ENCODE measurements around the gene BFSP2. TPM values are rescaled to one million over a fixed set of nuclear protein-coding genes. Genes with fewer than 3 reads are reported as not detected.

BFSP2 gene
- total and polyA plus RNA-seq, 2 of the 13 experiments (the other 11 are each of a cell fraction or from before 2014, with no cell fraction given) = not detected

DNA sequence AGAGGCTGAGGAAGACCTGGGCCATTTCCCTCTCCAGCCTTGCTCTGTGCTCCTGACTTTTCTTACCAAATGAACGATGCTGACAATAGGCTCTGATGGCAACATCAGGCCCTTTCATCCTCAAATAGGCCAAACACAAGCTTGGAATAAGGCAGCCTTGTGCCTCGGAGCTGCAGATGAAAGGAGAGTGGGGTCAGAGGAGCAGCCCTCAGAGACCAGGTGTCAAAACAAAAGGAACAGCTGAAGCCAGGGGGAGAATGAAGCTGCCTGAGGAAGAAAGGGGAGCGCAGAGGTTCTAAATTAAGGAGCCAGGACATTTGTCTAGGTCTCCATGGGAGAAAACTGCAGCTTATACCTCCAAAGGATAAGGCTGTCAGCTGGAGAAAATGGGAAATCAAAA, 5.1 kb downstream of the BFSP2 start:
- intact Hi-C loops (cut with micrococcal nuclease; ENCODE audit: unreplicated experiment) = no loop called here
- Histone ChIP-seq H3K27ac (ENCODE audit: extremely low read length, insufficient read depth, low read length) (no peak overlapping the region), H3K4me1 (ENCODE audit: insufficient read depth, low read length) (no peaks in the 10 kb centered on the region), H3K36me3 (replicated peaks in 1 of 2; ENCODE audit: control insufficient read depth in 1 of 2, insufficient read depth in 2 of 2, low read length in 2 of 2) (no peaks in the 10 kb centered on the region), H3K79me2 (ENCODE audit: insufficient read depth, low read length) (no peaks in the 10 kb centered on the region), H4K20me1 (ENCODE audit: insufficient read depth, low read length) (no peaks in the 10 kb centered on the region), H3K4me3 (replicated peaks in 1 of 3; ENCODE audit: insufficient read depth in 1 of 3, low read depth in 2 of 3, low read length in 3 of 3) (no peak overlapping the region), H2AFZ (ENCODE audit: low read length) (no peak overlapping the region), H3K4me2 (ENCODE audit: low read depth, low read length) (no peak overlapping the region), H3K9me3 (ENCODE audit: low read length) (no peaks in the 10 kb centered on the region), H3K9ac (ENCODE audit: insufficient read depth, low read depth, low read length) (no peak overlapping the region), H3K27me3 (ENCODE audit: control insufficient read depth in 1 of 2, insufficient read depth in 2 of 2, low read length in 2 of 2) (peaks cover 0 to 4% of the 10 kb centered on the region in 2 experiments; a peak in 1 of 5 replicates)
- ATAC-seq = no peak
- TF ChIP-seq, protein P1, sequence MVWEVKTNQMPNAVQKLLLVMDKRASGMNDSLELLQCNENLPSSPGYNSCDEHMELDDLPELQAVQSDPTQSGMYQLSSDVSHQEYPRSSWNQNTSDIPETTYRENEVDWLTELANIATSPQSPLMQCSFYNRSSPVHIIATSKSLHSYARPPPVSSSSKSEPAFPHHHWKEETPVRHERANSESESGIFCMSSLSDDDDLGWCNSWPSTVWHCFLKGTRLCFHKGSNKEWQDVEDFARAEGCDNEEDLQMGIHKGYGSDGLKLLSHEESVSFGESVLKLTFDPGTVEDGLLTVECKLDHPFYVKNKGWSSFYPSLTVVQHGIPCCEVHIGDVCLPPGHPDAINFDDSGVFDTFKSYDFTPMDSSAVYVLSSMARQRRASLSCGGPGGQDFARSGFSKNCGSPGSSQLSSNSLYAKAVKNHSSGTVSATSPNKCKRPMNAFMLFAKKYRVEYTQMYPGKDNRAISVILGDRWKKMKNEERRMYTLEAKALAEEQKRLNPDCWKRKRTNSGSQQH (CRISPR knock-in tag; IDR thresholded peaks at IDR 0.05; ENCODE audit: low read depth) = no peak
- no peak for TF ChIP-seq ZNF232 (CRISPR knock-in tag; IDR thresholded peaks at IDR 0.05; ENCODE audit: borderline replicate concordance)
- TF ChIP-seq FOXJ3 (CRISPR knock-in tag; IDR thresholded peaks at IDR 0.05; ENCODE audit: borderline replicate concordance) = no peak
- TF ChIP-seq, protein P2, sequence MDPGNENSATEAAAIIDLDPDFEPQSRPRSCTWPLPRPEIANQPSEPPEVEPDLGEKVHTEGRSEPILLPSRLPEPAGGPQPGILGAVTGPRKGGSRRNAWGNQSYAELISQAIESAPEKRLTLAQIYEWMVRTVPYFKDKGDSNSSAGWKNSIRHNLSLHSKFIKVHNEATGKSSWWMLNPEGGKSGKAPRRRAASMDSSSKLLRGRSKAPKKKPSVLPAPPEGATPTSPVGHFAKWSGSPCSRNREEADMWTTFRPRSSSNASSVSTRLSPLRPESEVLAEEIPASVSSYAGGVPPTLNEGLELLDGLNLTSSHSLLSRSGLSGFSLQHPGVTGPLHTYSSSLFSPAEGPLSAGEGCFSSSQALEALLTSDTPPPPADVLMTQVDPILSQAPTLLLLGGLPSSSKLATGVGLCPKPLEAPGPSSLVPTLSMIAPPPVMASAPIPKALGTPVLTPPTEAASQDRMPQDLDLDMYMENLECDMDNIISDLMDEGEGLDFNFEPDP (CRISPR knock-in tag; conservative IDR thresholded peaks at IDR 0.05) = no peak
- no peak for TF ChIP-seq ZFY (CRISPR knock-in tag; IDR thresholded peaks at IDR 0.05)
- TF ChIP-seq, protein P3, sequence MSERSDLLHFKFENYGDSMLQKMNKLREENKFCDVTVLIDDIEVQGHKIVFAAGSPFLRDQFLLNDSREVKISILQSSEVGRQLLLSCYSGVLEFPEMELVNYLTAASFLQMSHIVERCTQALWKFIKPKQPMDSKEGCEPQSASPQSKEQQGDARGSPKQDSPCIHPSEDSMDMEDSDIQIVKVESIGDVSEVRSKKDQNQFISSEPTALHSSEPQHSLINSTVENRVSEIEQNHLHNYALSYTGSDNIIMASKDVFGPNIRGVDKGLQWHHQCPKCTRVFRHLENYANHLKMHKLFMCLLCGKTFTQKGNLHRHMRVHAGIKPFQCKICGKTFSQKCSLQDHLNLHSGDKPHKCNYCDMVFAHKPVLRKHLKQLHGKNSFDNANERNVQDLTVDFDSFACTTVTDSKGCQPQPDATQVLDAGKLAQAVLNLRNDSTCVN (CRISPR knock-in tag; IDR thresholded peaks at IDR 0.05; ENCODE audit: borderline replicate concordance) = no peak
- TF ChIP-seq, protein P4, sequence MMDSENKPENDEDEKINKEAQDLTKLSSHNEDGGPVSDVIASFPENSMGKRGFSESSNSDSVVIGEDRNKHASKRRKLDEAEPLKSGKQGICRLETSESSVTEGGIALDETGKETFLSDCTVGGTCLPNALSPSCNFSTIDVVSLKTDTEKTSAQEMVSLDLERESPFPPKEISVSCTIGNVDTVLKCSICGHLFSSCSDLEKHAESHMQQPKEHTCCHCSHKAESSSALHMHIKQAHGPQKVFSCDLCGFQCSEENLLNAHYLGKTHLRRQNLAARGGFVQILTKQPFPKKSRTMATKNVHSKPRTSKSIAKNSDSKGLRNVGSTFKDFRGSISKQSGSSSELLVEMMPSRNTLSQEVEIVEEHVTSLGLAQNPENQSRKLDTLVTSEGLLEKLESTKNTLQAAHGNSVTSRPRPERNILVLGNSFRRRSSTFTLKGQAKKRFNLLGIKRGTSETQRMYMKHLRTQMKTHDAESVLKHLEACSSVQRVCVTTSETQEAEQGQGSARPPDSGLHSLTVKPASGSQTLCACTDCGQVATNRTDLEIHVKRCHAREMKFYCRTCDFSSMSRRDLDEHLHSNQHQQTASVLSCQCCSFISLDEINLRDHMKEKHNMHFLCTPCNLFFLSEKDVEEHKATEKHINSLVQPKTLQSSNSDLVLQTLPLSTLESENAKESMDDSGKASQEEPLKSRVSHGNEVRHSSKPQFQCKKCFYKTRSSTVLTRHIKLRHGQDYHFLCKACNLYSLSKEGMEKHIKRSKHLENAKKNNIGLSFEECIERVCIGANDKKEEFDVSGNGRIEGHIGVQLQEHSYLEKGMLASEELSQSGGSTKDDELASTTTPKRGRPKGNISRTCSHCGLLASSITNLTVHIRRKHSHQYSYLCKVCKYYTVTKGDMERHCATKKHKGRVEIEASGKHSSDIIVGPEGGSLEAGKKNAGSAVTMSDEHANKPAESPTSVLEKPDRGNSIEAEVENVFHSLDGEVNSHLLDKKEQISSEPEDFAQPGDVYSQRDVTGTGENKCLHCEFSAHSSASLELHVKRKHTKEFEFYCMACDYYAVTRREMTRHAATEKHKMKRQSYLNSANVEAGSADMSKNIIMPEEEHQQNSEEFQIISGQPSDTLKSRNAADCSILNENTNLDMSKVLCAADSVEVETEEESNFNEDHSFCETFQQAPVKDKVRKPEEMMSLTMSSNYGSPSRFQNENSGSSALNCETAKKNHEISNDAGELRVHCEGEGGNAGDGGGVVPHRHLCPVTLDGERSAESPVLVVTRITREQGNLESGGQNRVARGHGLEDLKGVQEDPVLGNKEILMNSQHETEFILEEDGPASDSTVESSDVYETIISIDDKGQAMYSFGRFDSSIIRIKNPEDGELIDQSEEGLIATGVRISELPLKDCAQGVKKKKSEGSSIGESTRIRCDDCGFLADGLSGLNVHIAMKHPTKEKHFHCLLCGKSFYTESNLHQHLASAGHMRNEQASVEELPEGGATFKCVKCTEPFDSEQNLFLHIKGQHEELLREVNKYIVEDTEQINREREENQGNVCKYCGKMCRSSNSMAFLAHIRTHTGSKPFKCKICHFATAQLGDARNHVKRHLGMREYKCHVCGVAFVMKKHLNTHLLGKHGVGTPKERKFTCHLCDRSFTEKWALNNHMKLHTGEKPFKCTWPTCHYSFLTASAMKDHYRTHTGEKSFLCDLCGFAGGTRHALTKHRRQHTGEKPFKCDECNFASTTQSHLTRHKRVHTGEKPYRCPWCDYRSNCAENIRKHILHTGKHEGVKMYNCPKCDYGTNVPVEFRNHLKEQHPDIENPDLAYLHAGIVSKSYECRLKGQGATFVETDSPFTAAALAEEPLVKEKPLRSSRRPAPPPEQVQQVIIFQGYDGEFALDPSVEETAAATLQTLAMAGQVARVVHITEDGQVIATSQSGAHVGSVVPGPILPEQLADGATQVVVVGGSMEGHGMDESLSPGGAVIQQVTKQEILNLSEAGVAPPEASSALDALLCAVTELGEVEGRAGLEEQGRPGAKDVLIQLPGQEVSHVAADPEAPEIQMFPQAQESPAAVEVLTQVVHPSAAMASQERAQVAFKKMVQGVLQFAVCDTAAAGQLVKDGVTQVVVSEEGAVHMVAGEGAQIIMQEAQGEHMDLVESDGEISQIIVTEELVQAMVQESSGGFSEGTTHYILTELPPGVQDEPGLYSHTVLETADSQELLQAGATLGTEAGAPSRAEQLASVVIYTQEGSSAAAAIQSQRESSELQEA (CRISPR knock-in tag; IDR thresholded peaks at IDR 0.05; ENCODE audit: not compliant biosample characterization) = no peak
- TF ChIP-seq MTA3 (CRISPR knock-in tag; IDR thresholded peaks at IDR 0.05) = no peak
- no peak for TF ChIP-seq SIX4 (CRISPR knock-in tag; IDR thresholded peaks at IDR 0.05)
- no peak for TF ChIP-seq MEF2D (CRISPR knock-in tag; IDR thresholded peaks at IDR 0.05)
- no peak for TF ChIP-seq ZNF607 (CRISPR knock-in tag; IDR thresholded peaks at IDR 0.05; ENCODE audit: borderline replicate concordance)
- TF ChIP-seq GTF3A (CRISPR knock-in tag; conservative IDR thresholded peaks at IDR 0.05) = no peak
- TF ChIP-seq NCOA2 (CRISPR knock-in tag; IDR thresholded peaks at IDR 0.05) = no peak
- TF ChIP-seq ZNF549 (CRISPR knock-in tag; IDR thresholded peaks at IDR 0.05) = no peak
- FAIRE-seq = no peak
- no peak for DNase-seq (ENCODE audit: low spot score)
- in situ Hi-C loops (cut with HindIII; ENCODE audit: extremely low pct_ligation_motif_present, low pct_unique_long_range_greater_than_20kb) = no loop called here
- CTCF ChIA-PET (ENCODE audit: low intra/inter-chr PET ratio, low total read pairs) = no interaction called here
- POLR2A ChIA-PET = no interaction called here
- no TSS peak for BruUV-seq (replicated peaks)
- WGBS (ENCODE audit: low lambda C conversion rate) = 15% methylated on average over 3 of the region's 3 CpGs
